Stimulated activated CD4-positive, alpha-beta T cell treated with anti-CD3 and anti-CD28 coated beads, Interleukin-1b, Interleukin-23, amount 100 ng/mL, for 48 hours (primary cell): ENCODE data around the gene DCTPP1.
"Not testable (repeated sequence)": the region's sequence is repeated elsewhere in the genome, so short reads cannot be mapped to it uniquely, and the experiment has no call there.

Source experiments
- DNase-seq: peaks from one replicate; pipeline ENCODE4 v3.0.0-alpha.2; 2020

DCTPP1 gene

DNA sequence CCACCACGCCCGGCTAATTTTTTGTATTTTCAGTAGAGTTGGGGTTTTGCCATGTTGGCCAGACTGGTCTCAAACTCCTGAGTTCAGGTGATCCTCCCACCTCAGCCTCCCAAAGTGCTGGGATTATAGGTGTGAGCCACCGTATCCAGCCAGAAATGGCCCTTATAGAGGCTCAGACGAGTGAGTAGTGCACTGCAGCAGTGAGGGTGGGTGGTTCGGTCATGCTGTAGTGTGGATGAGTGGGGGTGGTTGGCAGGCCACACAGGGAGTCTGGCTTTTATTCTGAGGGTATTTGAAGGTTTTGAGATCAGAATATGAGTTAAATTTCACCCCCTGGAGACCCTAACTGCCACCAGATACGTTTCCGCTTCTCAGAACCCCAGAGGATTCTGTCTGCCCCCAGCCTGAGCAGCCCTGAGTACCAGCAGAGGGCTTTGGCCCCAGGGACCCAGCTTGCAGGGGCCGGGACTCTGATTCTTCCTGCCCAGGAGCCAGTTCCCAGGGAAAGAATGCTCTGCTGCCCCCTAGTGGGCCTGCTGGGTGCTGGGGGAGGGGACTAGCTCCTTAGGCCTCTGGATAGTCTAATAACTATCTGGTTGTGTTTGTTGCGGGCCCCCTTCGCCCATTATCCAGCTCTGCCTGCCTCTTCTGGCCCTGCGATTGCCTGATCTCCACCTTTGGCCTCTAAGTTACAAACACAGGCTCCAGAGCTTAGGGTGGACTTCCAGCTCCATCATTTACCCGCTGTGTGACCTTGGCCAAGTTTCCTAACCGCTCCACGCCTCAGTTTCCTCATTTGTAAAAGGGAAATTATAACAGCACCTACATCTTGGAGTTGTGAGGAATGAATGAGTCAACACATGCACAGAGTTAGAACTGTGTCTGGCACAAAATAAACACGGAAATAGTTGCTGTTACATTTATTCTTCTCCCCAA, 20.4 kb downstream of the DCTPP1 start:
- peak; percentile 90 for DNase-seq

DNA sequence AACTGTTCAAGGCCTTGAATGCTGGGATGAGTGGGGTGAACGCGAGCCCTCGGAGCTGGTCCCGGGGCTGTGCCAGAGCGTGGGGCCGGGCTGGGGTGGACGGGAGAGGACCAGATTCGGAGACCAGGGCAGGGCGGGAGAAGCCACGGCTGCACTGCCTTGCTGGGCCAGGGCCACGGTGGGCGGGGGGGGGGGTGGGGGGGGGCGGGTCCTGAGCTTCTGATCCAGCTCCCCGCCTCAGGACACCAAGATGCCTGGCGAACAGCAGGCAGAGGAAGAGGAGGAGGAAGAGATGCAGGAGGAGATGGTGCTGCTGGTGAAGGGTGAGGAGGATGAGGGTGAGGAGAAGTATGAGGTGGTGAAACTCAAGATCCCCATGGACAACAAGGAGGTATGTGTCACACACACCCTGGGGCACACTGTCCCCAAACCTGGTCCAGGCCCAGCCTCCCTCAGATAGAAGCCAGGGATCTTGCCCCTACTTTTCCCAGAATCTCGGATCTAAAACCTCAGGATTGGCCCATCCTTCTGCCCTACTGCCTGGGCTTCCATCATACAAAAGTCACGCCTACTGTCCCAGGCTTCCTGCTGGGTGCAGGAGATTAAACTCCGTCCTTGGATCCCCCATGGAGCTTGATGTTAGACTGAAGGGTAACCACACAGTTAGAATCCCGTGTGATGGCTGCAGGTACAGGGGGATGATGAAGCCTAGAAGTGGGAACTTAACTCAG, 21.9 kb downstream of the DCTPP1 start:
- no peak for DNase-seq

DNA sequence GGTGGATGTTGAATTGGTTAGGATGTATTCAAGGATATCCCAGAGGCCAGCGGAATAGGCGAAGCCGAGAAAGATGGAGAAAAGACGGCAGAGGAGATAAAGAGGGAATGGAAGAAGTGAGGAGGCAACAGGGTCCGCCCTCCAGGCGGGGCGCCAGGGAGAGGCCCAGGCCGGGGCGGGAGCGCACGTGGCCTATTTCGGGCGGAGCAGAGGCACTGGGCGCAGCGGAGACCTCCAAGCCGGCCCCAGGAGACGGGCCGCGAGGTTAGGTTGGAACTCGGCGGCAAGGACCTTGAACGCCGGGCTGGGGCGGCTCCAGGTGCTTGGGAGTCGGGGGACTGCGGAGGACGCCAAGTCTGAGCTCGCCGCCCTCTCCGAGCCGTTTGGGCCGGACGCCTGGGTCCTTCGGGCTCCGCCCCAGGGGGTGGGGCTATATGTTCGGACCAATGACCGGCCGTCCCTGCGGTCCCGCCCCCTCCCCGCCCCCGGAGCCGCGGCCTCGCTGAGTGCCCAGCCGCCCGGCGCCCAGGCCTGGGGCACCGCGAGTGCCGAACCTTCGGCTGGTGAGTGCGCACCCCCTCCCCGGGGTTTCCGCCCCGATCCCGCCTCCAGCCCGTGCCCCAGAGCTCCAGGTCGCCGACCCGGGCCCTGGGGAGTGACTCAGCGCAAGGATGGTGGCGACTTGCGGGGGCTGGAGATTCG, 22.6 kb downstream of the DCTPP1 start, which contains the start of gene ZNF771:
ZNF771 (plus strand) TSS at position 505 of the 702 bp plus-strand sequence. CDS start 448 bp downstream, outside the sequence.
- peak; percentile 91 for DNase-seq

DNA sequence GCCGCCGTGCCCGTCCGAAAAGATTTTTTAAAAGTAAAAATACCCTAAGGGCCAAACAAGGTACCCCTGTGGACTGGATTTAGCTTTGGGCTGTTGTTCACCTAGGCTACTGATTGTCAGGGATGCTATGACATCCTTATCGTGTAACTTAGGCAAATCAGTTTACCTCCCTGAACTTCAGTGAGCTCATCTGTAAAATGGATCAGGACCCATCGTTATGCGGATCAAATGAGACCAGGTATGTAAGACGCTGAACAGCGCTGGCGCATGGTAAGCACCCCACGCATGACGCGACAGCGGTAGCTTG, 23.1 kb downstream of the DCTPP1 start:
- no peak for DNase-seq

DNA sequence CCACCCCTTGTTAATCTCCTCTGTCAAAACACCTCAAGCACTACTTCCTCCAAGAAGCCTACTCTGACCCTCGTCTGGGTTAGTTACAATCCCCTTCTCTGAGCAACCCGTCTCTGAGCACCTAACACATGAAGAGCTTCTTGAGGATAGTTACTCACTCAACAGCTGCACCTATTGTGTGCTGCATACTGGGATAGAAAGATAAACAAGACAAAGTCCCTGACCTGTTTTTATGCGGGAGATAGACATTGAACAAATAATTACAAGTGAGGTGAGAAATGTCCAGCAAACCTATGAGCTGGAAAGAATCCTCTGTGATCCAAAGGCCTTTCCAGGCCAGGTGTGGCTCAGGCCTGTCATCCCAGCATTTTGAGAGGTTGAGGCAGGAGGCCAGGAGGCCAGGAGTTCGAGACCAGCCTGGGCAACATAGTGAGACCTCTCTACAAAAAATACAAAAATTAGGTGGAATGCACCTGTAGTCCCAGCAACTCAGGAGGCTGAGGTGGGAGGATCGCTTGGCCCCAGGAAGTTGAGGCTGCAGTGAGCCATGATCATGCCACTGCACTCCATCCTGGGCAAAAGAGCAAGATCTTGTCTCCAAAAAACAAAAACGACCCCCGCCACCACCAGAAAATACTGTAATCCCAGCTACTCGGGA, 27.9 kb downstream of the DCTPP1 start:
- DNase-seq, result no peak

DNA sequence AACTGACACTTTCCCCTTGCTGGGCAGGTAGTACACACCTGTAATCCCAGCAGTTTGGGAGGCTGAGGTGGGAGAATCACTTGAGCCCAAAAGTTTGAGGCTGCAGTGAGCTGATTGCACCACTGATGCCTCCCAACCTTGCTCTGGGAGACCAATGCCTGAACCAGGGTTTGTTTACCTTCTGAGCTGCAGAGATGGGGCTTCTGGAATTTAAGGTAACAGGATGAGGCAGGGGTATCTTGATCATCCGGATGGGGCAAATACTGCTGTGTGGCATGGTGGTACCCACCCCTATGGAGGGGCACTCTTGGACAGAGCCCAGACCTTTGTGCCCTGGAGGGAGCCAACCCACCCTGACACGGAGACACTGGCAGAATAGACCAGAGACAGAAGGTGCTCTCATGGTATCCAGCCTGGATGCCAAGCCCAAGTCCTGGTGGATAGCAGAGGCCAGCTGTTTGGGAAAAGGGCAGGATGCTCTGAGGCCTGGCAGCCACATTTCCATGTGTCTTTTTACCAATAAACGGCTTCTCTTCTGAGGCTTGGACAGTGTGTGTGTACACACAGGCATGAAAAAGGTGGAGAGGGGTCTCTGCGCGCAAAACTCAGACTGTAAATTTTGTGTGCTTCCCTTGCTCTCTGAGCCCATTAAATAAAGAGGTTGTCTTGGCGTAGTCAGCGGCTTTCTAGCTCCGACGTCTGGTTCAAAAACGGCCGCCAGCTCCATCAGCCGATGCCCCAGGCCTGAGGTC, 30.2 kb downstream of the DCTPP1 start:
- DNase-seq, result no peak

DNA sequence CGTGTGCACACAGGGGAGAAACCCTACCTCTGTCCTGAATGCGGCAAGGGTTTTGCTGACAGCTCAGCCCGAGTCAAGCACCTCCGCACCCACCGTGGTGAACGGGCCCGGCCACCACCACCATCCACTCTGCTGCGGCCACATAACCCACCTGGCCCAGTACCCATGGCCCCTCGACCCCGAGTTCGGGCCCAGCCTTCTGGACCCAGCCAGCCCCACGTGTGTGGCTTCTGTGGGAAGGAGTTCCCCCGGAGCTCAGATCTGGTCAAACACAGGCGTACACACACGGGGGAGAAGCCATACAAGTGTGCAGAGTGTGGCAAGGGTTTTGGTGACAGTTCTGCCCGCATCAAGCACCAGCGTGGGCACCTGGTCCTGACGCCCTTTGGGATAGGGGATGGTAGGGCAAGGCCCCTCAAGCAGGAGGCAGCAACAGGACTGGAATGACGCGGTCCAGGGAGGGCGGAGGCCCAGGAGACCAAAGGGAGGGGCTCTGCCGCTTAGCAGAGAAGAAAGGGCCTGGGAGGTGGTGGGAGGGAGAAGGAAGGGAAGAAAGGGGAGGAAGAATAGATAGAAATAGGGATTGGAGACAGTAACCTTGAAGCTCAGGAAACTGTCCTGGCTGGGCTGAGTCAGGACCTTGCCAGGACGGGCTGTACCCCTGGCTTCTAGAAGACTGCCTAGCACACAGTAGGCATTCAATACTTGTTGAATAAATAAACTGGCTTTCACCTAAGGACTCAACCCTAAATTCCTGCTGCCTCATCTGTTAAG, 31.0 kb downstream of the DCTPP1 start:
- no peak for DNase-seq

DNA sequence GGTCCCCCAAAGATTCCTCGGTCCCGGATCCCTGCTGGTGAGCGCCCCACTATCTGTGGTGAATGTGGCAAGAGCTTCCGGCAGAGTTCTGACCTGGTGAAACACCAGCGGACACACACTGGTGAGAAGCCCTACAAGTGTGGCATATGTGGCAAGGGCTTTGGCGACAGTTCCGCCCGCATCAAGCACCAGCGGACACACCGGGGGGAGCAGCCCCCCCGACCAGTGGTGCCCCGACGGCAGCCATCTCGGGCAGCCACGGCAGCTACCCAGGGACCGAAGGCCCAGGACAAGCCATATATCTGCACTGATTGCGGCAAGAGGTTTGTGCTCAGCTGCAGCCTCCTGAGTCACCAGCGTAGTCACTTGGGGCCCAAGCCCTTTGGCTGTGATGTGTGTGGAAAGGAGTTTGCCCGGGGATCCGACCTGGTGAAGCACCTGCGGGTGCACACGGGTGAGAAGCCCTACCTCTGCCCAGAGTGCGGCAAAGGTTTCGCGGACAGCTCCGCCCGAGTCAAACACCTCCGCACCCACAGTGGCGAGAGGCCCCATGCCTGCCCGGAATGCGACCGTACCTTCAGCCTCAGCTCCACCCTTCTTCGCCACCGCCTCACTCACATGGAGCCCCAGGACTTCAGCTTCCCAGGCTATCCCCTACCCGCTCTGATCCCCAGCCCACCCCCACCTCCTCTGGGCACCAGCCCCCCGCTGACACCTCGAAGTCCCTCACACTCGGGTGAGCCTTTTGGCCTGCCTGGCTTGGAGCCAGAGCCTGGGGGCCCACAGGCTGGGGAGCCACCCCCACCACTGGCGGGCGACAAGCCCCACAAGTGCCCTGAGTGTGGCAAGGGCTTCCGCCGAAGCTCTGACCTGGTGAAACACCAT, 31.8 kb downstream of the DCTPP1 start:
- DNase-seq, result no peak

DNA sequence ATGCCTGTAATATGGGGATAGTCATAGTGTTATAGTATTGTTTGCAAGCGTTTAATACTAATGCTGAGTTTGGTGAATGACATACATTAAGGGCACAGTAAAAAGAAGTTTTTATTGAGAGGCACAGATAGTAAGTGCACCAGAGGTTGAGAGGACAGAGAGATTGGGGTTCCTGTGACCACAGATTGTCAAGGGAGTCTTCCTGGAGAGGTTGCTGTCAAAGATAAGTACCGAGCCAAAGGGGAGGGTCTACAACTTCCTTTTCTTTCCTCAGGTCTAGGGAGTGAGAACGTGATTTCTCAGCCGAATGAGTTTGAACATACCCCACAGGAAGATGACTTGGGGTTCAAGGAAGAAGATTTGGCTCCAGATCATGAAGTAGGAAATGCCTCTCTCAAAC, 32.8 kb downstream of the DCTPP1 start:
- no peak for DNase-seq

DNA sequence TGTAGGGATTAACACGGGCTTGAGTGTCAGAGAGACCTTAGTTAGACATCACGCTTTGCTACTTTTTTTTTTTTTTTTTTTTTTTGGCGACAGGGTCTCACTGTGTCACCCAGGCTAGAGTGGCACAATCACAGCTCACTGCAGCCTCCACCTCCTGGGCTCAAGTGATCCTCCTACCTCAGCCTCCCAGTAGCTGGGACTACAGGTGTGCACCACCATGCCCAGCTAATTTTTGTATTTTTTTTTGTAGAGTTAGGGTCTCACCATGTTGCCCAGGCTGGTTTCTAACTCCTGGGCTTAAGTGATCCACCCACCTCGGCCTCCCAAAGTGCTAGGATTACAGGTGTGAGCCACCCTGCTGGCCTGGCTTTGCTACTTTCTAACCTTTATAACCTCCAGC, 33.2 kb downstream of the DCTPP1 start:
- not testable (repeated sequence) for DNase-seq

DNA sequence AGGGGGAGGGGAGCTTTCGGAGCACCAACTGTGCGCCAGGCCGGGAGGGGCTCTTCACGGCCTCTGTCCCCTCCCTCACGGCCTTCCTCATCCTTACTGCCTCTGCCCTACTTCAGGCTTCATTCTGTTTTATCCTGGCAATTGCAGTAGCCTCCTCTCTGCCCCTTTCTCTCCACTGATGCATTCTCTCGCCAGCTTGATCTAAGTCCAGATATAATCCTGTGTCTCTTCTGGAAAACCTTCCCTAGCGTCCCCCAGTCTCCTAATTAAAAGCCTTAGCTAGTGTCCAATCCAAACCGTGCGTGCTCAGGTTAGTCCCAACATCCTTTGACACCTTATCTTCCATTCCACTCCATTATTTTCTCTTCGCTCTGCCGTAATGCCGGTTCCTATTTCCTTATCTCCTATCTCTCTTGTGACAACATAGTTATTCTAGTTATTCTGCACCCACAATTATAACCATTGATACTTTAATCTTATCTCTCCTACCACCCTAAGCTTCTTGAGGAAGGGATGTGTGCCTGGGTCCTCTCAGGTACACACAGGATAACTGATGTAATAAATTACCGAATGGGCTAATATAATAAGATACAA, 33.7 kb downstream of the DCTPP1 start:
- DNase-seq, result no peak

DNA sequence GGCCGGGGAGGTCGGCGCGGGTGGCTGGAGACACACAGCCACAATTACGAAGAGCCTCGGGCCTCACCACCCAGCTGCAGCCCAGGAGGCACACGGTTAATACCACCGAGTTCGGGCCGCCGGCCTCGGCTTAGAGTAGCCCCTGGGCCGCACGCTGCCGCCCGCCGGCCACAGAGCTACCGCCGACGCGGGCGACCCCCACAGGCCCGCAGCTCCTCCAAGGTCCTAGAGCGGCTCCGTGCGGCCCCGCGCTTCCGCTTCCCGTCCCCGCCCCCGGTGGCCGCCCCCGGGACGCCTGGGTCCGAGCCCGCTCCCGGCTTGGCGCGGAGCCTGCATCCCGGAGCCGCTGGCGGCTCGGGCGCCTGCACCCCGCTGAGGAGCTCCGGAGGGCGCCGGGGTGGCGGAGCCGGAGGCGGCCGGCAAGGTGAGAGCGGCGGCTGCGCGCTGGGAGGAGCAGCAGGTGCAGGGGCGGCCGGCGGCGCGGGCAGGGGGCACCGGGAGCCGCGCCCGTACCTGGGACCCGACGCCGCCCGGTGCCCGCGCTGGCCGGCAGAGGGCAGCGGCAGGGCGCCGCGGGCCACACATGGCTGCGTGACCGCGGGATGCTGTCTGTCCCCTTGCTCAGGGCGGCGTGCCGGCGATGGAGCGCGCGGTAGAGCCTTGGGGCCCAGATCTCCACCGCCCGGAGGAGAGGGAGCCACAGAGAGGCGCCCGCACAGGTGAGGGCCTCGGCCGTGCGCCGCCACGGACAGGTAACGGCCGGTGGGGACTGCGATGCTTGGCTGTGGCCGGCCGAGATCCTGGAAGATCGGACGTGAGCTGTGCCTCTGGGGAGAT, 34.5 kb downstream of the DCTPP1 start, which contains the start of gene ZNF48:
ZNF48 (plus strand) TSS at position 266 of the 837 bp plus-strand sequence; CDS start at position 641, 375 bp downstream.
- no peak for DNase-seq

DNA sequence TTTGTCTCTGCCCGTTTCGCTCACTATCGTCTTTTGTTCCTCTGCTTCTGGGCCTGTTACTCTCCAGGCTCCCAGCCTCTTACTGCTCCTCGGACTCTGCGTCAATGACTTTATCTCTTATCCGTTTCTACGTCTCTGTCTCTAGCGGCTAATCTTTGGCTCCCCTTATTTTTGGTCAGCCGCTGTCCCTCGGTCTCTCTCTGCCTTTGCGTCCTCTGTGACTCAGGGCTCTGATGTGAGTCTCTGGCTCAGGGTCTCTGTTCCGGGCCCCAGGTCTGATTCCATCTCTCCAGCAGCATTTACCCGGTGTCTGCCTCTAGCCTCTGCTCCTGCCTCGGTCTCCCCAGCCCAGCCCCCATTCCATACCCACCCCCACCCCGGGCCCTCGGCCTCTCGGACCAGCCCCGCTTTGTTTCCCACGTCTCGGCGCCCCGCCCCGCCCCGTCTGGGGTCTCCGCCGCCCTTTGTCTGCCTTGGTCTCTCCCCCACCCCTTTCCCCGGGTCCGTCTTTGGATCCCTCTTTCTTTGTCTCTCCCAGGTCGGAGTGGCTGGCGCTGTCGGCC, 35.2 kb downstream of the DCTPP1 start:
- DNase-seq, result no peak

DNA sequence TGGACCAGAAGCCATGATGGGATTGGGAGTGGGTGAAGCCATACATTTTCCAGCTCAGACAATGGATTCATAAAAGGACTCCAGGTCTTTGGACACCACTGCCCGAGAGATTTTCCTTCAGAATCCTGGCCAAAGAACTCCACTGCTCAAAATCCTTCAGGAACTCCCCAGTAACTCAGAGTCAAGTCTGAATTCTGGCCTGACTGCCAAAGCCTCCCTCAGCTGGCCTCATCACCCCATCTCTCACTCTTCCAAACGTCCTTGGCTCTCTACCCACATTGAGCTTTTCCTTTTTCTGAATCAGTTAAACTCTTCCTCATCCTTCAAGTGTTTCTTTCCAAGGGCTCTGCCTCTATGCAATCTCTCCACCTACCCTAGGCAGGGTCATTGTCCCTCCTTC, 46.3 kb downstream of the DCTPP1 start:
- no peak for DNase-seq

DNA sequence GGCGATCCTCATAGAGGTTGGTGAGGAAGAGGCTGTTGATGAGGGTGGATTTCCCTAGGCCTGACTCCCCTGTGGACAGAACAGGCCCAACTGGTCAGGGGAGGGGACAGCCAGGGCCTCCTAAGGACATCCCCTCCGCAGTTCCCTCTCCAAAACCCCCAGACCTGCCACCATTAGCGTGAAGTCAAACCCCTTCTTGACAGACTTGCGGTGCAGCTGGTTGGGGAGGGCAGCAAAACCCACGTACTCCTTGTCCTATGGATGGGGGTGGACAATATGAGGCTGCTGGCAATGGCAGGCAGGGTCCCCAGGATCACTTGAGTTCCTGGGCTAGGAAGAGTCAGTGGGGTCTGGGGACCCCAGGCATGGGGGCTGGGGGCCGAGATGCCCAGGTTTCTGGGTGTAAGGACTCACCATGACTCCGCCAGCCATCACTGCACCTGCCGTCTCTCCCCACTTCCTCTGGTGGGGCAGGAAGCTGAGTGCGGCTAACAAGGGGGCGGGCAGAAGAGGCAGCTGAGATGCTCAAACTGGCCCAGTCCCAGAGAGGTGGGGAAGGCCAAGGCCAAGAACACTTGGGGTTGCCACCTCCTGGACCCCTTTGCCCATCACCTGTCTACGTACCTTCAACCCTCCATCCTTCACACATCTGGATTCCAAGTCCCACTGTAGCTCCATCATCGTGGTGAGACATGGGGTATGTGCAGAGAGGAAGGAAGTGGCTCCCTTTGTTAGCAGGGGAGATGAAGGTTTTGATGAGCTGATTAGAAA, 47.5 kb downstream of the DCTPP1 start, which contains the start of gene SEPTIN1:
SEPTIN1 (minus strand) TSS at position 451 of the 771 bp plus-strand sequence; CDS start at position 432, 19 bp downstream.
- peak; percentile 77 for DNase-seq

DNA sequence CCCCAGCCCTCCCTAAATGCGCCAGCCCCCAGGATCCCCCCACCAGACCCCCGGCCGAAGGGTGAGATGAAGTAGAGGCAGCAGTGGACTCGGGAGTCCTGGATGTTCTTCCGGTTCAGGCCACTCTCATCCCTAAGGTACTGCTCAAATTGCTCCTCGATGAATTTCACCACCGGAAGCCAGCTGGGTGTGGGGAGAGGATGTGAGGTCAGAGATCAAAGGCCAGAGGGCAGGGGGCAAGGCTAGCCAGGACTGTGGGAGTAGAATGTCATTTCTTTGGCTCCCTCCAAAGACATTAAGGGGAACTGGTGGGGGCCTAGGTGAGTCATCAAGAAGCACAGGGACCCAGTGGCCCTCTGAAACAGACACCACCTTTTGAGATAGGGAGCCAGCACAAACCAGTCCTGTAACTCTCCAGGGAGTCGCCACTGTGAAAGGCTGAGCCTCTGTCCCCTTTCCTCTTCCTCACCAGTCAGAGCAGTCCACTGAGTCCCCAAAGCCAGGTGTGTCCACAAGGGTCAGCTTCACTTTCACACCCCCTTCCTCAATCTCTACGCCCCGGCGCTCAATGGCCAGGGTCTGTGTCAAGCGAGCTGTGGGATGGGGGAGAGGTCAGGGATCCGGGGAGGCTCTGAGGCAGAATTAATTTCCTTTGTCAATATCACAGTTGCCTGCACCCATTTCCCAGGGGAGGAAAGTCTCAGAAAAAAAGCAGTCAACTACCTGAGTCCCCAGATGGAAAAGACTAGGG, 48.4 kb downstream of the DCTPP1 start:
- no peak for DNase-seq

DNA sequence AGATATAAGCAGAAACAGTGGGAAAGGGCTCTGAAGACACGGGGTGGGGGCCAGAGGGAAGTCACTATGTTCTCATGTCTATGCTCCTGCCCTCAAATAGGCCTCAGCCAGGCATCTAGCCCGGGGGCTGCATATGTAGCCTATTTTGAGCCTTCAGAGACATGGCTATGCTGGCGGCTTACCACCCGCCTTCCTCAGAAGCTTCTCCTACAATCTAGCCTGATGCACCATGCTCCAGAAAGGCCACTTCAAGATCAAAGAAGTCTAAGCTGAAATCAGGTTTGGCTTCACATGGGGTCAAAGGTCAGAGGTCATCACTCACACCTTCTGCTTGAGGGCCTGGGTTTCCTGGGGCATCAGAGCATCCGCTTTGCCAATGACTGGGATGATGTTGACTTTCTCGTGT, 49.0 kb downstream of the DCTPP1 start:
- DNase-seq, result no peak
